Stimulated activated CD4-positive, alpha-beta T cell treated with anti-CD3 and anti-CD28 coated beads, TNF-alpha, amount 100 ng/mL, for 24 hours (primary cell): Measurements from ENCODE around the gene FAM131A.
A peak's percentile ranks its signal among the peaks of the same experiment; 100 is the strongest.
"Not testable (repeated sequence)": the region's sequence is repeated elsewhere in the genome, so short reads cannot be mapped to it uniquely, and the experiment has no call there.

Source experiments
- DNase-seq, 3 experiments: peaks; one replicate each; pipeline ENCODE4 v3.0.0-alpha.2; 2020; ENCODE audit warnings: low read depth in 3 of 3

FAM131A gene

DNA sequence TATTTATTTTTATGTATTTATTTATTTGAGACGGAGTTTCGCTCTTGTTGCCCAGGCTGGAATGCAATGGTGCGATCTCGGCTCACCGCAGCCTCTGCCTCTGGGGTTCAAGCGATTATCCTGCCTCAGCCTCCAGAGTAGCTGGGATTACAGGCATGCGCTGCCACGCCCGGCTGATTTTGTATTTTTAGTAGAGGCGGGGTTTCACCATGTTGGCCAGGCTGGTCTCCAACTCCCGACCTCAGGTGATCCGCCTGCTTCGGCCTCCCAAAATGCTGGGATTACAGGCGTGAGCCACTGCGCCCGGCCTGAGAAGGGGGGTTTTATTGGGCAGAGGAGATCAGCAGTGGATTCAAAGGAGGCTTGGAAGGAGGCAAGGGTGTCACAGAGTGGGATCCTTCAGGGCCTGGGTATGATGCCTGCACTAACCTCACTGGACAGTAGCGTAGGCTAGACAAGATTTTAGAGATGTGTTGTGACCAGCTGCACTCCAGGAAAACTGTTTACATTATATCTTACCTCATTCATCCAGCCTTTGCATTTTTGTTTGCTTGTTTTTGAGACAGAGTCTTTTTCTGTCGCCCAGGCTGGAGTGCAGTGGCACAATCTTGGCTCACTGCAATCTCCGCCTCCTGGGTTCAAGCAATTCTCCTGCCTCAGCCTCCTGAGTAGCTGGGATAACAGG is 2.2 kb downstream of the FAM131A start:
- DNase-seq: not testable (repeated sequence)

DNA sequence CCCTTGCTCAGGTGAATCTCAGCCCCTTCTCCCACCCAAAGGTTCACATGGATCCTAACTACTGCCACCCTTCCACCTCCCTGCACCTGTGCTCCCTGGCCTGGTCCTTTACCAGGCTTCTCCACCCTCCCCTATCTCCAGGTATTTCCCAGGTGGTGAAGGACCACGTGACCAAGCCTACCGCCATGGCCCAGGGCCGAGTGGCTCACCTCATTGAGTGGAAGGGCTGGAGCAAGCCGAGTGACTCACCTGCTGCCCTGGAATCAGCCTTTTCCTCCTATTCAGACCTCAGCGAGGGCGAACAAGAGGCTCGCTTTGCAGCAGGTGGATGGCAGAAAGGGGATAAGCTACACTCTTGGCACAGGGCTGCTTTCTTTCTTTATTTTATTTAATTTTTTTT is 4.5 kb downstream of the FAM131A start:
- DNase-seq: no peak

DNA sequence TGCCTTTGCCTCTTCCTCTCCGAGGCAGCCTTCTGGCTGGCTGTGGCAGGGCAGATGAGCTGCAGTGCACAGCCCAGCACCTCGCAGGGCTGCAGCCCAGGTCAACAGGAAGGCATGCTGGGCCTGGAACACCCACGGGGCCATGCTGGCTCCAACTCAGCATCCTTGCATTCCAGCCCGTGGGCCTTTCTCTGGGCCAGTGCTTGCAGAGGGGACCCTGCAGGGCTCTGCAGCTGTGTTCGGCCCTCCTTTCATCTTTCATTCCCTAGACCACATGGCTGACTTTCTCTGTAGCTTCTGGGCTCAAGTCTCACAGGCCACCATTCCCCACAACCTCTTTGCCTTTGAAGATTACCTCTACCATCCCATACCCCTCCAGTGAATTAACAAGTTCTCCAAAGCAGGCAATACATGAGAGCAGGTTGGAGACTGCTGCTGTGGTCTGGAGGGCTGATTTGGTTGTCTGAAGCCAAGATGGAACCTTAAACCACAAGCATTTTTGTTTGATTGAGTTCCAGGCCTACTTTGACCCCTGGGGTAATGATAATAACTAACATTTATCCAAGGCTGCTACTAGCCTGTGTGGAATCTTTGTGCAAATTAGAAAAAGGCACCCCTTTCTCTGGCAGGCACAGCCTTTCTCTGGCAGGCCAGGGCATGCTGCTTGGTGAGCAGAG is 5.9 kb downstream of the FAM131A start:
- no peak for DNase-seq

DNA sequence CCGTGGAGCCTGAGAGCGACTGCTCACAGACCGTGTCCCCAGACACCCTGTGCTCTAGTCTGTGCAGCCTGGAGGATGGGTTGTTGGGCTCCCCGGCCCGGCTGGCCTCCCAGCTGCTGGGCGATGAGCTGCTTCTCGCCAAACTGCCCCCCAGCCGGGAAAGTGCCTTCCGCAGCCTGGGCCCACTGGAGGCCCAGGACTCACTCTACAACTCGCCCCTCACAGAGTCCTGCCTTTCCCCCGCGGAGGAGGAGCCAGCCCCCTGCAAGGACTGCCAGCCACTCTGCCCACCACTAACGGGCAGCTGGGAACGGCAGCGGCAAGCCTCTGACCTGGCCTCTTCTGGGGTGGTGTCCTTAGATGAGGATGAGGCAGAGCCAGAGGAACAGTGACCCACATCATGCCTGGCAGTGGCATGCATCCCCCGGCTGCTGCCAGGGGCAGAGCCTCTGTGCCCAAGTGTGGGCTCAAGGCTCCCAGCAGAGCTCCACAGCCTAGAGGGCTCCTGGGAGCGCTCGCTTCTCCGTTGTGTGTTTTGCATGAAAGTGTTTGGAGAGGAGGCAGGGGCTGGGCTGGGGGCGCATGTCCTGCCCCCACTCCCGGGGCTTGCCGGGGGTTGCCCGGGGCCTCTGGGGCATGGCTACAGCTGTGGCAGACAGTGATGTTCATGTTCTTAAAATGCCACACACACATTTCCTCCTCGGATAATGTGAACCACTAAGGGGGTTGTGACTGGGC is 7.3 kb downstream of the FAM131A start:
- DNase-seq: no peak

DNA sequence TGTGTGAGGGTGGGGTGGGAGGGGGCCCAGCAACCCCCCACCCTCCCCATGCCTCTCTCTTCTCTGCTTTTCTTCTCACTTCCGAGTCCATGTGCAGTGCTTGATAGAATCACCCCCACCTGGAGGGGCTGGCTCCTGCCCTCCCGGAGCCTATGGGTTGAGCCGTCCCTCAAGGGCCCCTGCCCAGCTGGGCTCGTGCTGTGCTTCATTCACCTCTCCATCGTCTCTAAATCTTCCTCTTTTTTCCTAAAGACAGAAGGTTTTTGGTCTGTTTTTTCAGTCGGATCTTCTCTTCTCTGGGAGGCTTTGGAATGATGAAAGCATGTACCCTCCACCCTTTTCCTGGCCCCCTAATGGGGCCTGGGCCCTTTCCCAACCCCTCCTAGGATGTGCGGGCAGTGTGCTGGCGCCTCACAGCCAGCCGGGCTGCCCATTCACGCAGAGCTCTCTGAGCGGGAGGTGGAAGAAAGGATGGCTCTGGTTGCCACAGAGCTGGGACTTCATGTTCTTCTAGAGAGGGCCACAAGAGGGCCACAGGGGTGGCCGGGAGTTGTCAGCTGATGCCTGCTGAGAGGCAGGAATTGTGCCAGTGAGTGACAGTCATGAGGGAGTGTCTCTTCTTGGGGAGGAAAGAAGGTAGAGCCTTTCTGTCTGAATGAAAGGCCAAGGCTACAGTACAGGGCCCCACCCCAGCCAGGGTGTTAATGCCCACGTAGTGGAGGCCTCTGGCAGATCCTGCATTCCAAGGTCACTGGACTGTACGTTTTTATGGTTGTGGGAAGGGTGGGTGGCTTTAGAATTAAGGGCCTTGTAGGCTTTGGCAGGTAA is 8.1 kb downstream of the FAM131A start:
- no peak for DNase-seq

DNA sequence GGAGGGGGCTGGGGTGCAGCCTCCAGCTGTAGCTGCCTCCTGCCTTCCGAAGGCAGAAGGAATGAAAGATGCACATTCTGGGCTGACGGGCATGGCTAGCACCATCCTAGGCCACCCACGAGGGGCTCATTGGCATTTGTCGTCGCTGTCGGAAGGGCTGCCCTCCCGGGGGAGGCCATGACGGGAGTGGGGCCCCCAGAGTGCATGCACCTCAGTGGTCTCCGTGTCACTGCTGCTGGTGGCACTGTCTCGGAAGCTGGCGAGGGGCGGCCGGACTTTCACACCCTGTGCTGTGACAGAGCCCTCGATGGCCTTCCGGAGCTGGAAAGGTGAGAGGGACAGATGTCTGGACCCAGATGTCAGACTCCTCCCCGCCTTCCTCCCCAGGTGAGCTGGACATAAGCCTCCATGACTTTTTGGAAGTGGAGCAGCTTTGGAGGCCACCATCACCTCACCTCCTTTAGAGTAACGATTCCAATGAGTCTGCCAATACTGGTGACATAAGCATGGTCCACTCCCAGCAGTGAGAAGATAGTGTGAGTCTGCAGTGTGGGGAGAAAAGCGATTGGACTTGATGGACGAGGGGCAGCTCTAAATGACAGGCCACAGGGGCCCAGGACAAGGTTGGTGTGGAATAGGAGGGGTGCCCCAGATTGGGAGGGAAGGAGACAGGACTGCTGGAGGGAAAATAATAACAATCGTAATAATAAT is 9.2 kb downstream of the FAM131A start:
- no peak for DNase-seq

DNA sequence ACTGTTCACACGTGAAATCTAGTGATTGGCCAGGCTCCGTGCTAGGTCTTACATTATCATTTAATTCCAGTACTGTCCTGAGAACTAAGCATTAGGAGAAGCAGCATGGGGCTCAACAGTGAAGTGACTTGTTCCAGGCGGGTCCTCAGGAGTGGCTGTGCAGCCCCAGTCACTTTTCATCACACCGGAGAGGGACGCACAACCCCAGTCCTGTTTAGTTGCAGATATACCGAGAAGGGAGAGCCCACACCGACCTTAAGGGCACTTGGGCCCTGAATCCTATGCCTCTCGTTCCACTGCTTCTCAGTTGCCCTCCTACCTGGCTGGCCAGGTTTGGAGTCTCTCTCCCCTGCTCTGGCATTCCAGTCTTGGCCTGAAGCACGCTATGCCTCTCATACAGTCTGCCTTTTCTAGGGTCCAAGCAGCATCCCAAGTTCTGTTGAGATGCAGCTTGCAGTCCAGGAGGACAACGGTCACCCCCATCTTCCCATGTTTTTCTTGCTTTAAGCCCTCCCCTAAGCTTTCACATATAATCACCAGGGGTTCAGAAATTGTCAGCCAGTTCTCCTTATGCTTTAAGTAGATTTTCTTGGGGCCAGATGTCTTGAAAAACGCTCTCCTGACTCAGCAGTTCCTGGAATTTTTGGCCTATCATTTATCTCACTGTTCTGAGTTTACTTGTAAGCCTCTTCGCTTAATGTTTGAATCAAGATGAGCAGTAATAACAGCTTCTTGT is 10.1 kb downstream of the FAM131A start:
- no peak for DNase-seq

DNA sequence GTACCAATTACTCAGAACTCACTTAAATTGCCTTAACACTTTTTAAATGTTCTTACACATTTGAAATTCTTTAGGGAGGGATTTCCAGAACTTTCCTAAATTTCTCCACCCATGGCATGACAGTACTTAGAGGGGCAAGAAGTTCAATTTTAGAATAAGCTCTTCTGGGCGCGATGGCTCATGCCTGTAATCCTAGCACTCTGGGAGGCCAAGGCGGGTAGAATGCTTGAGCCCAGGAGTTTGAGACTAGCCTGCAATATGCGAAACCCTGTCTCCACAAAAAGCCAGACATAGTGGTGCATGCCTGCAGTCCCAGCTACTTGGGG is 10.6 kb downstream of the FAM131A start:
- DNase-seq: no peak

DNA sequence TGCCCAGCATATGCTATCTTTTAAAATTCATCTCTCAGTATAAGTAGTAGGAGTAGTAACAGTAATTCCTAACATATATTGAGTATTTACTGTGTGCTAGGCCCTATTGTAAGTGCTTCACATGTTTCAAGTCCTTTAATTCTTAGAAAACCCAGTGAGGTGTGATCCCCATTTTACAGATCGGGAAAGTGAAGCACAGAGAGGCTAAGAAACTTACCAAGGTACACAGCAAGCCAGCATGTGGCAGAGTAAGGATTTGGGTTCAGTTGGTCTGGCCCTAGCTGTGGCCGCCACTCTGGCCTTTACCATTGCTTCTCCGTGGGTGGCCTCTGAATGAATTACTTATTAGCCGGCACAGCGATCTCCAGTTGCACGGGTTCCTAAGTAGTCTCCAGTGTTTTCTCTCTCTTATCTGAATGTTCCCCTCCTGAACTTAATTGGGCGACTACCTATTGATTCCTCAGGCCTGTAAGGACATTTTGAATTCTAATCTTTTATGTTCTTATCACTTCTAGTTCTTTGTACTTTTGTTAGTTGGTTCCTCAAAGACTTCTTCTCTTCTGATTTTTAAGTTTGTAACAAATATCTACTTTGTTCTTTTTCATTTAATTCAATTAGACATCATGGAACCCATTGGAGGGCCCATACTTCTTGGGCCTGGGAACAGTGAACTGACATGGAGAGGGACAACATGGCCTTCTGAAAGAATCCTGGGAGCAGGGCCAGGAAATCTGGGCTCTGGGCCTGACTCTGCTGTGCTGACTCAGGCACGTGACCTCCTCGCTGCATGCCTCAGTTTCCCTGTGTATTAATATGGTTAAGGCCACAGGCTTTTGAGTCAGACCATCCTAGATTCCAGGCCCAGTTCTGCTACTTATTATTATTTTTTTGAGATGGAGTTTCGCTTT is 12.4 kb downstream of the FAM131A start:
- no peak for DNase-seq

DNA sequence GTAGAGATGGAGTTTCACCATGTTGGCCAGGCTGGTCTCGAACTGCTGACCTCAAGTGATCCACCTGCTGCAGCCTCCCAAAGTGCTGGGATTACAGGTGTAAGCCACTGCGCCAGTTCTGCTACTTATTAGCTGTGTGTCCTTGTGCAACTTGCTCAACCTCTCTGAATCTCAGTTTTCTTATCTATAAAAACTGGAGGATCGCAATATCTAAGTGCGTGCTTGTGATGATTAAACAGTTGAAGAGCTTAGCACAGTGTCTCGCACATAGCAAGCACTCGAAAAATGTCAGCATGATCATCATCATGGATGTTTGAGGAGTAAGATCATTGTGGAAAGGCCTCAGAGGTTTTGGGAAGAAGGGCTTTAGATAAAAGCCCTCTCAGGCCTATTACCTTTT is 13.2 kb downstream of the FAM131A start:
- no peak for DNase-seq

DNA sequence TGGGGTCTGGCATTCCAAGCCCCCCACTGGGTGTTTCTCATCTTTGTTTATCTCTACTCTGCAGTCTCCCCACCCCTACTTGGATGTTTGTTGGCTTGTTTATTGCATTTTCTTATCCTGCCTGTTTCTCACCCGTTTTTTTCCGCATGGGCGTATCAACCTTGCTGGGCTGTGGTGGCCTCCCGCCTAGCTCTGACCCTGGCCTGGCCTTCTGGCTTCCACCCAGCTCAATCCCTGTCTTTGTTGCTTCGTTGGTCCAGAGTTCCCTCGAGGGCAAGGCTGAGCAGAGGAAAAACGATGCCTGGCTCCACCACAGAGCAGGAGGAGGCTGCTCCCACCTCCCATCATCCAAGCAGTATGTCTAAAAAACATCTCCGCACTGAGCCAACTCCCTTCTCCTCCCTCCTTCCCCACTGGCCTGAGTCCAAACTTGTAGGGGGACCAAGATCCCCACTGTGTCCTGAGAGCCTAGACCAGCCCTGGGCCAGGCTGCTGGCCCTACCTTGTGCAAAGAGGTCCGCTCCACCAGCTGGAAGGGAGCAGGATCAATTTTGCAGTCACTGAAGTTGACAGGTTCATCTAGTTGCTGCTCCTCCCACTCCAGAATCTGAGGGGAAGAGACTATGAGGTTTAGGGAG is 14.2 kb downstream of the FAM131A start:
- DNase-seq: no peak

DNA sequence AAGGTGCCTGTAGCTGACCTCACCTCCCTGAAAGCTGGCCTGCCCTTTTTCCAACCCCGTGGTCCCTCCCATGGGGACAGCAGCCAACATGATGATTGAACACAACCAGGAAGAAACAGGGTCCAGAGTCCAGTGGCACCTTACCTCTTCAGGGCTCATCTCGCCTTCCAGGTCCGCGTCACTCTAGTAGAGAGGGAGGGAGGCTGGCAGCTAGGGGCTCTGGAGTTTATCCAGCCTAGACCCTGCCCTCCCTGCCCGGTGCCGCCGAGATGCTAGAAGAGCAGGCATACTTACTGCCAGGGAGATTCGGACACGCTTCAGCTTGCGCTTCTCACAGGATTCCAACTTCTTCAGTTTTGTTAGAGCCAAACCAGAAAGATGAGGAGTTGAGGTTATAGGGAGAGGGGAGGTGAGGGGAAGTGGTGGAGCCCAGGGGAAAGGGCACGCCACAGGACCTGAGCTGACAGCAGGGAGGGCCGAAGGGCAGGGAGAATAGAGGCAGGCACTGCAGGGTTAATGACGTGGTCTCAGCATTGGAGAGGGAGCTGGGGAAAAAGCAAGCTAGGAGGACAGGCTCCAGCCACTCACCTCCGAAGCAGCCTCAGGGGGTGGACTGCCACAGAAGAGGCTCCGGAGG is 14.9 kb downstream of the FAM131A start:
- DNase-seq: no peak

DNA sequence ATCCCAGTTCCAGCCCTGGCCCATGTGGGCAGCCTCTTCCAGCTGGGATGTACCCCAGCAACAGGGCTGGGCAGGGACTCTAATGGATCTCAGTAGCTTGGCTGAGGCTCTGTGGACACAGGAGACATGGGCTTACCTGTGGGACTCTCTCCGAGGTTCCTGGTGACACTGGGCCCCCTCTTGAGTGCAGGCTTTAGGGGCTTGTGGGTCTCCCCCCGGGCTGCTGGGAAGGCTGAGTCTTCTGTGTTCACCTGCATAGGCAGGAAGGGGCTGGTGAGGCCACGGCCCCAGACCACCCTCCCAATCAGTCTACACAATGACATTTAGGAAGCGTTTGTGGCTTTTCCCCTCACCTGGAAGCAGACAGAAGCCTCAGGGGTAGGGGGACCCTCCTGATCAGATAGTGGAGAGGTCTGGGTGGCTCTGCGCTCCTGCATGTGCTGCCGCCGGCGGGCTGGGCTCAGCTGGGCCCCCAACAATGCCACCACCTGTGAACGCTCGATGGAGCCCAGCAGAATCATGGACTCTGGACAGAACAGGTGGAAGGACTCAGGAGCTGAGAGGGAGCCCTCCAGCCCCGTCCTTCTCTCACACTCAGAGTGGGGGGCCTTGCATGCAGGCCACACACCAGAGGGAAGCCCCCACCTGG is 15.6 kb downstream of the FAM131A start:
- DNase-seq: no peak

DNA sequence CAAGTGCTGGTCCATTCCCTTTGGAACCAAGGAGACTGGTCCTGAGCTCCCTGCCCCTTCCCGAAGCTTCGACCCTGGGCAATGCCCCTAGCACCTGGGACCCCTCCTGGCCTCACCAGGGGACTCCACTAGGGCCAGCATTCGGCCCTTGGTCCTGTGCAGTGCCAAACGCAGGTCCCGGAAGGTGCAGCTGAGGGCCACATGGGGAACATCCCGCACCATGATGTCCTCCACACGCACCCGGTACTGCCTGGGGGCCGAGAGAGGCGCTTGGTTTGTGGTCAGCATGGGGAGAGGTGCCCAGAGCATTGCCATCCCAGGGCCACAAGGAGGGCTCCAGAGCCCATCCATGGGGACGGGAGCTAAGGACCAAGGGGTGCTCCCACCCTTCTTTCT is 16.1 kb downstream of the FAM131A start:
- no peak for DNase-seq

DNA sequence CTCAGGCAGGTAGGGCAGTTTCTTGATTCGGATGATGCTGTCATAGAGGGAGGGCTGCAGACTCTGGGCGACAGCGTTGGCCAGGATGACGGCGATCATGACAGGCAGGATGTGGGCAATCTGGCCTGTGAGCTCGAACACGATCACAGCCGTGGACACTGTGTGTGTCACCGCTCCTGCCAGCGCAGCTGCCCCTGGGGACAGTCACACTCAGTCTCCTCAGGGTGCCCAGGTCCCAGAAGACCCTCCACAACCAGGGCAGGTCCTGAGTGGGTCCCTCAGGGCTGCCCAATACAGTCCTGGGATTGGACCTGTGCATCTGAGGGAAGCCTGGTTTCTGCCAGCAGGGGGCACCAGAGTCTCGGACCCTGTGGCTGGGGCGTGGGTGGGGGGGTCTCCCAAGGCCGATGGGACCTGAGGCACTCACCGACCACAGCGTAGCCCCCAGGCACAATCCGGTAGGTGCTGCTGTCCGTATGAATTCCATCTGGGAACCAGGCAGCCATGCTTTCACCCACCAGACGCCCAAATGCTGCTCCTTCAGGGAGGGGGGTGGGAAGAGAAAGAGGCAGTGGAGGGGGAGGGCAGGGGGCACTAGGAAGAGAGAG is 16.8 kb downstream of the FAM131A start:
- peak in 2 of 3 experiments; percentile 36 to 64 for DNase-seq

DNA sequence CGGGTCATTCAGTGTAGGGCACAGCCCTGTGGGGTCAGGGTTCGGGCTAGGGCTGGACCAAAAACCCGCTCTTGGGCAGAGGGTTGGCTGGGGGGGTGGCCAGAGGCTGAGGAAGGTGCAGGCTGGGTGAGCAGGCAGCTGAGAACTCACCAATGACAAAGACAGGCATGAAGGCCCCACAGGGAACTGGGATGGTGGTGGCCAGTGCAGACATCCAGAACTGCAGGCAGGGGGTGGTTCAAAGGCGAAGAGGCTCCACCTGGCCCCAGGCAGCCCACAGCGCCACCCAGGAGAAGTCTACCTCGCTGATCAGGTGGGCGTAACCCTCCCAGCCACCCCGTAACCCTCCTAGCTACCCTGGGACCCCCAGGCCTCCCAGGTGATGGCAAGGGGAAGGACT is 17.4 kb downstream of the FAM131A start:
- no peak for DNase-seq

DNA sequence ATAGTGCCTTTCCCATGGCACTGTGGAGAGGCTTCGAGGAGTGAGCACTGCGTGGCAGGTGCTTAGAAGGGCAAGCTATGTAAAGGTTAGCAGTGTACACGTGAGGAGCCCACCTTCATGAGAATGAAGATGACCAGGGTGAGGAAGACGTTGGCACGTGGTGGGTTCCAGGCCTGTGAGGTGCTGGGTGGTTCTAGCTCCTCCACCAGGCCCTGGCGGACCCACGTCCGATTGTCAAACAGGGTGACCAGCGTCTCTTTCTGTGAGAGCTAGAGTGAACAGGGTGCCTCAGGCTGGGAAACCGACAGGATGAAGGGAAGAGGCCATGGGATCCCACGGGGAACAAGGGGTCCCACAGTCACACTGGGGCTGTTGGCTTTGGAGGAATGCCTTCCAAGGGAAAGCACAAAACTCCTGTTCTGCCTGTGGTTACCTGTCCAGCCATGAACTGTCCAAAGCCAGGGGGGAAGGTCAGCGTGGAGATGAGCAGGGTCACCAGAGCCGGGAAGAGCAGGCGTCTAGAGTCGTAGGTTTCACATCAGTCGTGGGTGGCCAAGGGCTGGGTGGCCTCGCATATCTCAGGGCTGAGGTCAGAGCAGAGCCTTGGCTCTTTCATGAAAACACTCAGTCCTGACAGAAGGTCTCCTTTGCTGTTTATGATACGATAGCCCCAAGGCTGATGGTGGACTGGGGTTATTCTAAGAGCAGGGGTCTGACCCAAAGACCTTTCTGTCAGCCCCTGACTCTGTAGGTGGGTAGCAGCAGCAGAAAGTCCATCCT is 18.1 kb downstream of the FAM131A start:
- DNase-seq: no peak
